ENCODE data around the gene ADAP2. TPM values are rescaled to one million over a fixed set of nuclear protein-coding genes. Genes with fewer than 3 reads are reported as not detected.

ADAP2 gene
- total RNA-seq, 1 experiment from 2014 or later = 2.2 TPM

DNA sequence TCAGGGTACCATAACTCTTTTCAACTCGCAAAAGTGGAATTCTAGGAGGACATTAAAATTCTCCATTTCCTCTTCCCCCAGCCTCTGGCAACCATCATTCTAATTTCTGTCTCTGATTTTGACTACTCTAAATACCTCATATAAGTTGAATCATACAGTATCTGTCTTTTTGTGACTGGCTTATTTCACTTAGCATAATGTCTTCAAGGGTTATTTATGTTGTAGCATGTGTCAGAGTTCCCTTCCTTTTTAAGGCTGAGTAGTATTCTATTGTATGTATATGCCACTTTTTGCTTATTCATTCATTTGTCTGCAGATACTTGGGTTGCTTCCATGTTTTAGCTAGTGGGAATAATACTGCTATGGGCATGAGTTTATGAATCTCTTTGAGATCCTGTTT is 61.1 kb downstream of the ADAP2 start:
- Mint-ChIP-seq H3K27me3 (ENCODE audit: insufficient read depth, unreplicated experiment) (no peaks in the 10 kb centered on the region), H3K9me3 (ENCODE audit: unreplicated experiment) (no peaks in the 10 kb centered on the region), H3K4me1 (ENCODE audit: insufficient read depth, unreplicated experiment) (peaks cover 29% of the 10 kb centered on the region), H3K36me3 (ENCODE audit: insufficient read depth, unreplicated experiment) (peaks cover 37% of the 10 kb centered on the region), H3K4me3 (ENCODE audit: unreplicated experiment) (no peak overlapping the region), H3K27ac (ENCODE audit: low read depth, unreplicated experiment) (peak overlapping the region; percentile 16)
- CTCF ChIA-PET = no interaction called here
- BruUV-seq (replicated peaks) = no TSS peak
- TF ChIP-seq CTCF (IDR thresholded peaks at IDR 0.05; ENCODE audit: unreplicated experiment) = no peak
- POLR2A ChIA-PET = interaction anchor here (0.6 kb wide), 1 partner anchor 24 kb away, joined by 4 read pairs; no protein-coding TSS in a partner anchor
- intact Hi-C loops (cut with micrococcal nuclease) = no loop called here
- no peak for DNase-seq (ENCODE audit: unreplicated experiment)

- Mint-ChIP-seq H3K27ac (ENCODE audit: low read depth, unreplicated experiment) (no peak overlapping the region), H3K4me3 (ENCODE audit: unreplicated experiment) (no peak overlapping the region), H3K4me1 (ENCODE audit: insufficient read depth, unreplicated experiment) (peaks cover 6% of the 10 kb centered on the region), H3K9me3 (ENCODE audit: unreplicated experiment) (no peaks in the 10 kb centered on the region), H3K27me3 (ENCODE audit: insufficient read depth, unreplicated experiment) (no peaks in the 10 kb centered on the region), H3K36me3 (ENCODE audit: insufficient read depth, unreplicated experiment) (peaks cover 74% of the 10 kb centered on the region)
- ChIA-PET CTCF (no interaction called here), POLR2A (interaction anchor here (1.4 kb wide), 1 partner anchor 19 kb away, joined by 6 read pairs; no protein-coding TSS in a partner anchor)
- no peak for TF ChIP-seq CTCF (IDR thresholded peaks at IDR 0.05; ENCODE audit: unreplicated experiment)
- BruUV-seq (replicated peaks) = no TSS peak
- DNase-seq (ENCODE audit: unreplicated experiment) = no peak
- intact Hi-C loops (cut with micrococcal nuclease) = no loop called here
These were observed 68.7 kb downstream of the ADAP2 start for GRCh38 chr17:30990458-30990857.

GRCh38 chr17:30992551-30992950 is 70.8 kb downstream of the ADAP2 start:
- intact Hi-C loops (cut with micrococcal nuclease) = no loop called here
- no peak overlapping the region for H3K27ac Mint-ChIP-seq (ENCODE audit: low read depth, unreplicated experiment)
- H3K36me3 Mint-ChIP-seq (ENCODE audit: insufficient read depth, unreplicated experiment) = peaks cover 77% of the 10 kb centered on the region
- no peaks in the 10 kb centered on the region for H3K4me1 Mint-ChIP-seq (ENCODE audit: insufficient read depth, unreplicated experiment)
- no peak for TF ChIP-seq CTCF (IDR thresholded peaks at IDR 0.05; ENCODE audit: unreplicated experiment)
- CTCF ChIA-PET = no interaction called here
- no peak overlapping the region for H3K4me3 Mint-ChIP-seq (ENCODE audit: unreplicated experiment)
- DNase-seq (ENCODE audit: unreplicated experiment) = no peak
- no peaks in the 10 kb centered on the region for H3K27me3 Mint-ChIP-seq (ENCODE audit: insufficient read depth, unreplicated experiment)
- H3K9me3 Mint-ChIP-seq (ENCODE audit: unreplicated experiment) = no peaks in the 10 kb centered on the region
- no TSS peak for BruUV-seq (replicated peaks)
- POLR2A ChIA-PET = no interaction called here

DNA sequence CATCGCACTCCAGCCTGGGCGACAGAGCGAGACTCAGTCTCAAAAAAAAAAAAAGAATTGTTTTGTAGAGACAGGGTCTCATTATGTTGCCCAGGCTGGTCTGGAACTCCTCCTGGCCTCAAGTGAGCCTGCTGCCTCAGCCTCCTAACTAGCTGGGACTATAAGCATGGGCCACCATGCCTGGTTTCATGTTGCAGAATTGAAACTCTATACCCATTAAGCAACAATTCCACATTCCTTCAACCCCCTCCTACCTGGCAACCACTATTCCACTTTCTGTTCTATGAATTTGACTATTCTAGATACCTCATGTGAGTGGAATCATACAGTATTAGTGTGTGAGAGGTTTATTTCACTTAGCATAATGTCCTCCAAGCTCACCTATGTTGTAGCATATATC is 73.6 kb downstream of the ADAP2 start:
- Mint-ChIP-seq H3K27ac (ENCODE audit: low read depth, unreplicated experiment) (no peak overlapping the region), H3K27me3 (ENCODE audit: insufficient read depth, unreplicated experiment) (no peaks in the 10 kb centered on the region), H3K4me3 (ENCODE audit: unreplicated experiment) (no peak overlapping the region), H3K9me3 (ENCODE audit: unreplicated experiment) (no peaks in the 10 kb centered on the region), H3K36me3 (ENCODE audit: insufficient read depth, unreplicated experiment) (peaks cover 80% of the 10 kb centered on the region), H3K4me1 (ENCODE audit: insufficient read depth, unreplicated experiment) (no peaks in the 10 kb centered on the region)
- BruUV-seq (replicated peaks) = no TSS peak
- TF ChIP-seq CTCF (IDR thresholded peaks at IDR 0.05; ENCODE audit: unreplicated experiment) = no peak
- DNase-seq (ENCODE audit: unreplicated experiment) = peak; percentile 41
- CTCF ChIA-PET = interaction anchor here (0.6 to 0.8 kb wide), 2 partner anchors 10 to 620 kb away, joined by 3 read pairs; no protein-coding TSS in a partner anchor
- POLR2A ChIA-PET = no interaction called here
- intact Hi-C loops (cut with micrococcal nuclease) = no loop called here

Data from MCF 10A (cell line).